HG03039 (cell line): ENCODE data around the gene TFF3.

Source experiments
- ATAC-seq: cut with Tn5 transposase; IDR thresholded peaks from one replicate; pipeline ENCODE4 v1.9.1; 2021; ENCODE audit warnings: mild to moderate bottlenecking, moderate library complexity; ENCODE audit not compliant: unreplicated experiment

The TFF3 gene, protein sequence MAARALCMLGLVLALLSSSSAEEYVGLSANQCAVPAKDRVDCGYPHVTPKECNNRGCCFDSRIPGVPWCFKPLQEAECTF

GRCh38 chr21:42315296-42315891 lies at the start of gene TFF3:
TSS of gene TFF3 (minus strand) at chr21:42315409. CDS start at chr21:42315374, 35 bp downstream.
- no peak for ATAC-seq

- ATAC-seq: no peak
Measured at GRCh38 chr21:42364304-42364865, 49.2 kb upstream of the TFF3 start.

DNA sequence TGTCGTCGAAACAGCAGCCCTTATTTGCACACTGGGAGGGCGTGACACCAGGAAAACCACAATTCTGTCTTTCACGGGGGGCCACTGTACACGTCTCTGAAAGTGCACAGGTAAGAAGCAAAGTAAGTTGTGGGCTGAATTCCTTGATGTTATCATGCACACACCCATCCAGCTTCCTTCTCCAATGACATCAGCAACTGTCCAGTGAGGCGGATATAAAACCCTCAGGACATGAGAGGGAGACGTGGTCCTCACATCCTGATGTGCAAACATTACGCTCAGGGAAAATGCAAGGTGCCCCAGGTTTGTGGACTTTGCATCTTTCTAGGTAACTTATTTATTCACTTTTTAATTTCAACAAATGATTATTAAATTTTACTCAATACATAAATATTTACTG lies 48.1 kb upstream of the TFF3 start:
- ATAC-seq: no peak

DNA sequence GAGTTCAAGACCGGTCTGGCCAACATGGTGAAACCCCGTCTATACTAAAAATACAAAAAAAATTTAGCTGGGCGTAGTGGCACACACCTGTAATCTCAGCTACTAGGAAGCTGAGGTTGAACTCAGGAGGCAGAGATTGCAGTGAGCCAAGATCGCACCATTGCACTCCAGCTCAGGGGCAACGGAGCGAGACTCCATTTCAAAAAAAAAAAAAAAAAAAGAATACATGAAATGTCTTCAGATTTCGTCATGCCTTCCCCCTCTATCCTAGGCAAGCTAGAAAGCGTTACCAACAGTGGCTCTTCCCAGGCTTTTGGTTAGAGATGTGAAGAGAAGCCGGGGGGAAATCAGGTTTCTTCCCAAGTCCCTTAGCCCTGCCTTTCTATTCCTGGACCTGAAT lies 47.5 kb upstream of the TFF3 start:
- ATAC-seq: no peak

GRCh38 chr21:42362198-42362597 lies 47.0 kb upstream of the TFF3 start:
- ATAC-seq: no peak

GRCh38 chr21:42361286-42361685 lies 46.1 kb upstream of the TFF3 start:
- ATAC-seq: no peak

- no peak for ATAC-seq
Measured at GRCh38 chr21:42360317-42360716, 45.1 kb upstream of the TFF3 start.

- ATAC-seq: no peak
Measured at GRCh38 chr21:42358937-42359336, 43.7 kb upstream of the TFF3 start.

GRCh38 chr21:42358261-42358660 lies 43.1 kb upstream of the TFF3 start:
- ATAC-seq: no peak

- no peak for ATAC-seq
Measured at GRCh38 chr21:42357307-42357706, 42.1 kb upstream of the TFF3 start.

DNA sequence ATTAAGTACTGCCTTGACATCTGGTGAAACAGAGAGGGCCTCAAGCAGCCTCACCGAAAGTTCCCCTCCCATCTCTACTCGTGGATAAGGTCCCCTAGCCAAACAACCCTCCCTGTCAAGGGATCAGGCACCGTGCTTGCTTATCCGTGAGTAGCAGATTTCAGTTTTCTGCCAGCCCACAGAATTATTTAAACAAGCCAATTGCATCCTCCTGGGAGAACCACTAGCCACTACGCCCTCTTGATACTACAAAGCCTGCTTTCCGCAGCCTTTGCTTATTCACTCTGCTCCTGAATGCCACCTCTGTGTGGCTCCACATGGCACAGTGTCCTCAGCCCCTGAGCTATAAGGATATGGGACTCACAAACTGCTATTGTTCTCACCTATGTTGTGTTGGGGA lies 41.4 kb upstream of the TFF3 start:
- no peak for ATAC-seq

DNA sequence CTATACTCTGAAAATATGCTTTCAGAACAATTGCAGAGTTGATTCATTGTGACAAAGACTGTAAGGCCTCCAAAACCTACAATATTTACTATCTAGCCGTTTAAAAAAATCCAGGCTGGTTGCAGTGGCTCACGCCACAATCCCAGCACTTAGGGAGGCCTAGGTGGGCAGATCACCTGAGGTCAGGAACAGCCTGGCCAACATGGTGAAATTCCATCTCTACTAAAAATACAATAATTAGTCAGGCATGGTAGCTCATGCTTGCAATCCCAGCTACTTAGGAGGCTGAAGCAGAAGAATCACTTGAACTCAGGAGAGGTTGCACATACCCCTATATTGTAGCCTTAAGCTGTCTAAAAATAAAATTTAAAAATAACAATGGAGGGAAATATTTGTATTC lies 40.8 kb upstream of the TFF3 start:
- ATAC-seq: no peak

DNA sequence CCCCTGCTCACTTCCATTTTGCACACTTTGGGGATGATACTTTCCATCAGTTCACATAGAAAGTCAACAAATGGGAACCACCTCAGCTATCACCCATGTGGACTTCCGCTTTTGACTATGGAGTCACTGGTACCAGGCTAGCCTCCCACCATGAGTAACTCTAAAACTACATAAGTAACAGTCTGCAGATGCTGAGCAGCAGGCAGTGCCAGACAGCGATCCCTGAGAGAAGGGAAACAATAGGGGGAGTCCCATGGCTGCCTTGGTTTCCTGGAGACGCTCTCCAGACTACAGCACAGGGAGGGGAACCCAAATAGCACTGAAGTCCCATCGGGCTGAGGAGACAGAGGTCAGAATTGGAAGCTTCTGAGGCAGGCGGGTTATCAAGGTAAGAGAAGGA lies 38.4 kb upstream of the TFF3 start:
- no peak for ATAC-seq

- no peak for ATAC-seq
Measured at GRCh38 chr21:42352441-42353095, 37.4 kb upstream of the TFF3 start.

DNA sequence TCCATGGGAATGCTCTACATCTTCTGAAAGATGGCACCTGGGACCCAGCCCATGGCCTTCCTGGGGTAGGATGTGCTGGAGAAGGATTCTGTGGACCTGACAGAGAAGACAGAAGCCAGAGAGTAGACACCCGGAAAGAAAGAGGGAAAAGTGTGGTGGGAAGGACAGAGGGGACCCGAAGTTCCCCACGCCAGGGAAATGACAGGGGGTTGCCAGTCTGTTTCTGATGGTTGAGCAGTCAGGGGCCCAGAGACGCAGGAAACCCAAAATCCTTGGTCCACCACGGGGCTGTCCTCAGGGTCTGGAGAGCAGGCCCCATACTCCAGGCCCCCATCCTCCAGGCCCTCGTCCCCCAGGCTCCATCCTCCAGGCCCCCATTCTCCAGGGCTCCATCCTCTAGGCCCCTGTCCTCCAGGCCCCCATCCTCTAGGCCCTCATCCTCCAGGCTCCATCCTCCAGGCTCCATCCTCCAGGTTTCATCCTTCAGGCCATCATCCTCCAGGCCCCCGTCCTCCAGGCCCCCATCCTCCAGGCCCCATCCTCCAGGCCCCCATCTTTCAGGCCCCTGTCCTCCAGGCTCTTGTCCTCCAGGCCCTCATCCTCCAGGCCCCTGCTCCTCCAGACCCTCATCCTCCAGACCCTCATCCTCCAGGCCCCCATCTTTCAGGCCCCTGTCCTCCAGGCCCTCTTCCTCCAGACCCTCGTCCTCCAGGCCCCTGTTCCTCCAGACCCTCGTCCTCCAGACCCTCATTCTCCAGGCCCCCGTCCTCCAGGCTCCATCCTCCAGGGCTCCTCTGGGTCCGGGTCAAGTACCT lies 36.6 kb upstream of the TFF3 start:
- no peak for ATAC-seq

DNA sequence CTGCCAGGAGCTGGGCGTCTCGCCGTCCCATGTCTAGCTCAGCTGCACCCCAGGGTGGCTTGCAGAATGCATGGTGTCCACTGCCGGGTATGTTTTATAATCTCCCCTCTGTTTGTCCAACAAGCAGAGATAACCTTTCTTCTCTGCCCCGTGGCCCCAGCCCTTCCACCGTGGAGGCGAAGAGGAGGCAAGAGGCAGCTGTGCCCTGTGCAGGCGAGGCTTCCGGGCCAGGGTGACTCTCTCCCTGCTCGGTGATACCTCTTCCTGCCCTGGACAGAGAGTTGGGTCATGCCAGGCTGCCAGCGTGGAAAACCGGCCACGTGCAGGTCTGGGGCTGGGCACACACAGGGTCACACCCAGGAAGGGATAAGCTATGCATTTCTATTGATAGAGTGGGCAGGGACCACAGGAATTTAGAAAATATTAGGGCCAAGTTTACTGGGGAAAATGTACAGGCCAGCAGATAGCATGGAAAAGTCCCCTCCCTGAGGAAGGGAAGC lies 35.8 kb upstream of the TFF3 start, which contains the start of gene TFF2:
TSS of gene TFF2 (minus strand) at position 68 of the 500 bp plus-strand sequence. CDS start at position 31, 37 bp downstream.
- no peak for ATAC-seq

DNA sequence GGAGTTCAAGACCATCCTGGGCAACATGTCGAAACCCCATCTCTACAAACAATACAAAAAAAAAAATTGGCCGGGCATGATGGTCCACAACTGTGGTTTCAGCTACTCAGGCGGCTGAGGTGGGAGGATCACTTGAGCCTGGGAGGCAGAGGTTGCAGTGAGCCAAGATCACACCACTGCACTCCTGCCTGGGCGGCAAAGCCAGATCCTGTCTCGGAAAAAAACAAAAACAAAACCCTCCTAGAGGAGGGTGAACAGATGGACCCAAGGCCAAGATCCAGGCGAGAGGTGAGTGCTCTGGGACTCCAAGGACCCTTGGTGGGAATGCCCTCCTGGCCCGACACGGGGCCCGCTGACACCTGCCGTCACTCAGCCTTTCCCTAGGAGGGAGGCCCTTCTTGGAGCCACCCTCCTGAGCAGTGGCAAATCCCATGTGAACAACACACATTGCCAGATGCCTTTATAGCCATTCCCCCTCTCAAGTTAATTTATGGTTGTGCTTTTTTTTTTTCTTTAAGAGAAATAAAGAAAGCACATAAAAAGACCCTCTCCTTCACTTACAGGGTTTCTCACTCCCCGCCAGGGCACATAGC lies 35.2 kb upstream of the TFF3 start:
- no peak for ATAC-seq

DNA sequence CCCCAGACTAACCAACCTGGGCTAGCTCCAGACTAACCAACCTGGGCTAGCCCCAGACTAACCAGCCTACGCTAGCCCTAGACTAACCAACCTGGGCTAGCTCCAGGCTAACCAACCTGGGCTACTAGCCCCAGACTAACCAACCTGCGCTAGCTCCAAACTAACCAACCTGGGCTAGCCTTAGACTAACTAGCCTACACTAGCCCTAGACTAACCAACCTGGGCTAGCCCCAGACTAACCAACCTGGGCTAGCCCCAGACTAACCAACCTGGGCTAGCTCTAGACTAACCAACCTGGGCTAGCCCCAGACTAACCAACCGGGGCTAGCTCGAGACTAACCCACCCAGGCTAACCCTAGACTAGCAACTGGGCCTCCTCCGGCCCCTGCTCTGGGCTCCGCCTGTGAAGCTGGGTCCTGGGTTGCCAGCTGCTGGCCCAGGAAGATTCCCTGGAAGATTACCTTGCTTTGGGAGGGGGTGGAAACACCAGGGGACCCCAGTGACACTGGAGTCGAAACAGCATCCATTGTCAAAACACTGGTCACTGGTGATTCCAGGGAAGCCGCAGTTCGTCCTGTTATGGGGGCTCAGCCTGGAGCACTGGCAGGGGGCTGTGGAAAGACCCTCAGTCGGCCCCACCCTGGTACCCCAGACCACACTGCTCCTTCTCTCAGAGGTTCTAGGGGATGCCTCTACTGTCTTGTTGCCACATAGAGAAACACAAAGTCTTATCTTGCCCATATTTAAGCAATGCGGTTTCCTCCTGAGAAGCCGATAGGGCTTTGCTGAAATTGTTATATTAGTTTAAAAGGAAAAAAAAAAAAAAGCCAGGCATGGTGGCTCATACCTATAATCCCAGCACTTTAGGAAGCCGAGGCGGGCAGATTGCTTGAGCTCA lies 34.5 kb upstream of the TFF3 start:
- ATAC-seq: no peak

DNA sequence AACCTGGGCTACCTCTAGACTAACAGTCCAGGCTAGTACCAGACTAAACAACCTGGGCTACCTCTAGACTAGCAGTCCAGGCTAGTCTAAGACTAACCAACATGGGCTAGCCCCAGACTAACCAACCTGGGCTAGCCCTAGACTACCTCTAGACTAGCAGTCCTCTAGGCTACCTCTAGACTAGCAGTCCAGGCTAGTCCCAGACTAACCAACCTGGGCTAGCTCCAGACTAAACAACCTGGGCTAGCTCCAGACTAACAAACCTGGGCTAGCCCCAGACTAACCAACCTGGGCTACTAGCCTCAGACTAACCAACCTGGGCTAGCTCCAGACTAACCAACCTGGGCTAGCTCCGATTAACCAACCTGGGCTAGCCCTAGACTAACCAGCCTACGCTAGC lies 33.6 kb upstream of the TFF3 start:
- ATAC-seq: no peak
